Activated naive CD8-positive, alpha-beta T cell treated with anti-CD3 and anti-CD28 coated beads, Interleukin-2, amount 10 ng/mL, durations not matched to agents 7 days and 5 days (primary cell): ENCODE data around the gene ZNF747. TPM values are rescaled to one million over a fixed set of nuclear protein-coding genes. Genes with fewer than 3 reads are reported as not detected.

ENCODE experiments used
- ATAC-seq: fragments of 150-1000 bp; cut with Tn5 transposase; one replicate; pipeline ENCODE4 v1.10.0; 2021; ENCODE audit warnings: low read depth, moderate library complexity
- POLR2A ChIA-PET: fragments of 350-600 bp; sonication (Branson Sonifier 250); formaldehyde crosslinking; loops from one replicate; lab custom pipeline; 2021; ENCODE audit warnings: antibody characterized with exemption; lab: Charles Lee
- DNase-seq: peaks from one replicate; pipeline ENCODE4 v3.0.0; 2021
- H3K27ac Mint-ChIP-seq: one replicate; pipeline ENCODE4 v1.8.0; 2022; ENCODE audit warnings: mild to moderate bottlenecking, mixed read lengths
- H3K27me3 Mint-ChIP-seq: one replicate; pipeline ENCODE4 v1.8.0; 2022; ENCODE audit warnings: mild to moderate bottlenecking, moderate library complexity, mixed read lengths
- H3K36me3 Mint-ChIP-seq: one replicate; pipeline ENCODE4 v1.8.0; 2021; ENCODE audit warnings: mild to moderate bottlenecking, mixed read lengths
- H3K4me1 Mint-ChIP-seq: one replicate; pipeline ENCODE4 v1.8.0; 2021; ENCODE audit warnings: mixed read lengths
- H3K4me3 Mint-ChIP-seq: one replicate; pipeline ENCODE4 v1.8.0; 2022; ENCODE audit warnings: mild to moderate bottlenecking, moderate library complexity, mixed read lengths
- H3K9me3 Mint-ChIP-seq: one replicate; pipeline ENCODE4 v1.8.0; 2021; ENCODE audit warnings: mixed read lengths
- microRNA-seq: library from miRNA; unstranded; fragments of <30 nt; microRNA quantifications from one replicate; pipeline ENCODE4 v1.2.0, GENCODE V29; 2022
- total RNA-seq, 2 experiments: library from RNA; stranded (reverse); gene quantifications; one replicate each; pipeline ENCODE4 v1.2.3, GENCODE V29; 2021

ZNF747 gene
- total RNA-seq, 2 experiments from 2014 or later: 11.9 to 12.5 TPM

GRCh38 chr16:30488764-30489605 is 45.7 kb downstream of the ZNF747 start:
- peaks cover 54% of the 10 kb centered on the region for H3K36me3 Mint-ChIP-seq
- POLR2A ChIA-PET: interaction anchor here (0.7 to 4.8 kb wide), 9 partner anchors 9 to 134 kb away, joined by 3 to 25 read pairs (median 6); partner anchors contain the start of genes ITGAL, SEPHS2 and SEPTIN1
- peak overlapping the region; percentile 58 for H3K27ac Mint-ChIP-seq
- ATAC-seq (no peak), DNase-seq (no peak)
- no peaks in the 10 kb centered on the region for H3K9me3 Mint-ChIP-seq
- H3K4me3 Mint-ChIP-seq: no peak overlapping the region
- H3K4me1 Mint-ChIP-seq: peaks cover 47% of the 10 kb centered on the region
- no peaks in the 10 kb centered on the region for H3K27me3 Mint-ChIP-seq

- H3K4me3 Mint-ChIP-seq: peak overlapping the region; percentile 10
- peaks cover 48% of the 10 kb centered on the region for H3K4me1 Mint-ChIP-seq
- POLR2A ChIA-PET: interaction anchor here (0.6 to 1.2 kb wide), 10 partner anchors 9 to 148 kb away, joined by 3 to 6 read pairs (median 3); no protein-coding TSS in a partner anchor
- peak overlapping the region; percentile 79 for H3K27ac Mint-ChIP-seq
- no peaks in the 10 kb centered on the region for H3K9me3 Mint-ChIP-seq
- no peaks in the 10 kb centered on the region for H3K27me3 Mint-ChIP-seq
- H3K36me3 Mint-ChIP-seq: peaks cover 65% of the 10 kb centered on the region
- no peak for ATAC-seq
- DNase-seq: no peak
Measured at GRCh38 chr16:30485818-30486436, 48.7 kb downstream of the ZNF747 start.

- Mint-ChIP-seq H3K27me3 (no peaks in the 10 kb centered on the region), H3K27ac (peak overlapping the region; percentile 67), H3K4me1 (peaks cover 47% of the 10 kb centered on the region), H3K9me3 (no peaks in the 10 kb centered on the region), H3K4me3 (no peak overlapping the region), H3K36me3 (peaks cover 65% of the 10 kb centered on the region)
- no peak for DNase-seq
- no peak for ATAC-seq
- POLR2A ChIA-PET: interaction anchor here (0.7 kb wide), 1 partner anchor 29 kb away, joined by 3 read pairs; no protein-coding TSS in a partner anchor
Measured at GRCh38 chr16:30484887-30485286, 49.8 kb downstream of the ZNF747 start.

- POLR2A ChIA-PET: interaction anchor here (0.7 to 2.8 kb wide), 3 partner anchors 9 to 24 kb away, joined by 3 to 11 read pairs (median 4); partner anchors contain the start of gene ITGAL
- Mint-ChIP-seq H3K4me1 (peaks cover 39% of the 10 kb centered on the region), H3K27ac (peak overlapping the region; percentile 84), H3K9me3 (no peaks in the 10 kb centered on the region), H3K4me3 (peak overlapping the region; percentile 39), H3K27me3 (no peaks in the 10 kb centered on the region), H3K36me3 (peaks cover 61% of the 10 kb centered on the region)
- ATAC-seq: peak; percentile 39
- no peak for DNase-seq
Measured at GRCh38 chr16:30482366-30482765, 52.3 kb downstream of the ZNF747 start.

GRCh38 chr16:30481381-30481780 is 53.3 kb downstream of the ZNF747 start:
- DNase-seq: no peak
- Mint-ChIP-seq H3K9me3 (no peaks in the 10 kb centered on the region), H3K4me3 (peak overlapping the region; percentile 11), H3K4me1 (peaks cover 43% of the 10 kb centered on the region), H3K27me3 (no peaks in the 10 kb centered on the region), H3K27ac (peak overlapping the region; percentile 62), H3K36me3 (peaks cover 65% of the 10 kb centered on the region)
- ATAC-seq: no peak
- POLR2A ChIA-PET: interaction anchor here (0.6 to 5.5 kb wide), 6 partner anchors 8 to 174 kb away, joined by 3 to 41 read pairs (median 8); partner anchors contain the start of gene ITGAL

Small RNA genes within 50 kb of the gene (microRNA-seq; reads per million reads assigned to microRNA genes)
- 356 reads per million, percentile 70 among the genes with 10 or more reads in this experiment for gene MIR4518

Other genes with a start within 250 kb of the ZNF747 start
- 10 to 100 TPM; 71.3 to 72.5 TPM for gene CD2BP2, start 179.6 kb downstream of the ZNF747 start, total RNA-seq
- gene TBC1D10B, start 164.4 kb downstream of the ZNF747 start, total RNA-seq: 10 to 100 TPM; 63.6 to 69.8 TPM
- gene MYL11, start 160.1 kb downstream of the ZNF747 start, total RNA-seq: 1 to 10 TPM in 1 of 2 experiments, not detected in 1; 1.7 TPM
- 100 to 1,000 TPM; 293 to 318 TPM for gene SEPTIN1, start 152.3 kb downstream of the ZNF747 start, total RNA-seq
- gene ZNF48, start 139.4 kb downstream of the ZNF747 start, total RNA-seq: 10 to 100 TPM; 14.4 to 15.5 TPM
- 1 to 10 TPM; 4.8 to 5.6 TPM for gene ZNF771, start 127.3 kb downstream of the ZNF747 start, total RNA-seq
- 10 to 100 TPM; 52.2 to 52.8 TPM for gene DCTPP1, start 104.8 kb downstream of the ZNF747 start, total RNA-seq
- 10 to 100 TPM; 59.4 to 59.8 TPM for gene SEPHS2, start 89.0 kb downstream of the ZNF747 start, total RNA-seq
- gene ITGAL, start 62.1 kb downstream of the ZNF747 start, total RNA-seq: 100 to 1,000 TPM; 662 to 664 TPM
- 1 to 10 TPM; 7.4 to 8.1 TPM for gene ZNF768, start 8.3 kb downstream of the ZNF747 start, total RNA-seq
- 10 to 100 TPM; 20.9 to 23.3 TPM for gene ZNF764, start 23.5 kb upstream of the ZNF747 start, total RNA-seq
- 10 to 100 TPM; 17.8 to 18.3 TPM for gene ZNF688, start 36.9 kb upstream of the ZNF747 start, total RNA-seq
- 10 to 100 TPM; 22.3 to 24.8 TPM for gene ZNF785, start 50.8 kb upstream of the ZNF747 start, total RNA-seq
- 10 to 100 TPM; 12.7 to 14.4 TPM for gene ZNF689, start 75.5 kb upstream of the ZNF747 start, total RNA-seq
- 10 to 100 TPM; 89.7 to 97.1 TPM for gene PRR14, start 116.1 kb upstream of the ZNF747 start, total RNA-seq
- gene FBRS, start 123.6 kb upstream of the ZNF747 start, total RNA-seq: 100 to 1,000 TPM; 140 to 143 TPM
- gene SRCAP, start 164.3 kb upstream of the ZNF747 start, total RNA-seq: 10 to 100 TPM; 89.4 to 92.2 TPM
- gene PHKG2, start 213.6 kb upstream of the ZNF747 start, total RNA-seq: 10 to 100 TPM; 48.2 to 48.9 TPM
- gene CFAP119, start 227.2 kb upstream of the ZNF747 start, total RNA-seq: 1 to 10 TPM; 4.4 TPM
- gene RNF40, start 227.5 kb upstream of the ZNF747 start, total RNA-seq: 100 to 1,000 TPM in 1 of 2 experiments, 10 to 100 TPM in 1; 94.7 to 105 TPM